Colonic mucosa (tissue), 4 donors: Measurements from ENCODE around the gene MED9. TPM values are rescaled to one million over a fixed set of nuclear protein-coding genes. Genes with fewer than 3 reads are reported as not detected.

ENCODE experiments used
- DNase-seq: peaks from one replicate; pipeline ENCODE4 v3.0.0-alpha.2; 2020
- H3K27ac ChIP-seq: fragments of 200-600 bp; one replicate; pipeline ENCODE4 v1.8.0; 2021
- H3K27me3 ChIP-seq: fragments of 200-600 bp; one replicate; pipeline ENCODE4 v1.8.0; 2021
- H3K36me3 ChIP-seq: fragments of 200-600 bp; one replicate; pipeline ENCODE4 v1.8.0; 2021
- H3K4me1 ChIP-seq: fragments of 200-600 bp; one replicate; pipeline ENCODE4 v1.8.0; 2021; ENCODE audit warnings: mild to moderate bottlenecking
- H3K4me3 ChIP-seq: fragments of 200-600 bp; one replicate; pipeline ENCODE4 v1.8.0; 2021
- H3K9ac ChIP-seq, 2 donors: one replicate each; pipeline ENCODE4 v1.7.0; 2013; ENCODE audit warnings: control low read depth in 2 of 2, low read depth in 2 of 2, low read length in 2 of 2
- H3K9me3 ChIP-seq: fragments of 200-600 bp; one replicate; pipeline ENCODE4 v1.8.0; 2021
- CTCF ChIP-seq: fragments of 200-600 bp; IDR thresholded peaks from one replicate; pipeline ENCODE4 v1.8.0; 2022; ENCODE audit warnings: antibody characterized with exemption, mild to moderate bottlenecking
- intact Hi-C: fragments of 100-400 bp; cut with DNase I; formaldehyde crosslinking; loops from one replicate; pipeline ENCODE4 v1.14.1; 2022
- total RNA-seq, 2 donors: library from RNA; stranded (reverse); fragmentation: NEBNext Ultra II Directional in 1 of 2; extraction: Animal tissue kit (Norgen Biotek cat#: 25700) in 1 of 2; gene quantifications; one replicate each; pipeline ENCODE4 v1.2.1, GENCODE V29; 2021
- donor health status: healthy.
- donor health status: DM: no; HTN: no; CAD: no.
- donor health status: DM: no; HTN: no; CAD: no.

MED9 gene
- total RNA-seq, 2 donors from 2014 or later: 15.3 to 23.8 TPM

DNA sequence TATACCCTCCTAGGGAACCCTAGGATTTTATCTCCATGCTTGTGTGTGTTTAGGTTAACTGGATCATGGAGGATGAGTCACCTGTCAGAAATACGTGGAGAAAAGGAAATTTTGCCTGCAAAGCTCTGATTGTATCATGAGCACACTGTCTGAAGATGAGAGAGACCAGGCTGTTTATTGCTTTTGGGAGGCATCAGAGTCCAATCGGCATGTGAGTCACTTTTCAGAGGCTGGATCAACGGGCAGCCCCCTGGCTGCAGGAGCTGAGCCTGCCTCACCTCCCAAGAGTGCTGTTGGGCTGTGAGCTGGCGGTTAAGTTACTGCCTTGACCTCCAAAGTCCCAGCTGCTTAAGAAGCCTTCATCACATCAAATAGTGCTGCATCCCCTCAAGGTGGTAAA, 41.5 kb upstream of the MED9 start:
- no peak overlapping the region for H3K9ac ChIP-seq
- TF ChIP-seq CTCF: no peak
- intact Hi-C loops: loop anchor here (5.0 kb wide), 1 partner anchor 73 kb away; no protein-coding TSS in a partner anchor
- no peaks in the 10 kb centered on the region for H3K4me1 ChIP-seq
- H3K4me3 ChIP-seq: no peak overlapping the region
- no peaks in the 10 kb centered on the region for H3K36me3 ChIP-seq
- no peaks in the 10 kb centered on the region for H3K9me3 ChIP-seq
- H3K27me3 ChIP-seq: no peaks in the 10 kb centered on the region
- no peak for DNase-seq
- no peak overlapping the region for H3K27ac ChIP-seq

- DNase-seq: no peak
- Histone ChIP-seq H3K27me3 (no peaks in the 10 kb centered on the region), H3K4me3 (no peak overlapping the region), H3K4me1 (no peaks in the 10 kb centered on the region), H3K9me3 (no peaks in the 10 kb centered on the region), H3K9ac (no peak overlapping the region), H3K27ac (no peak overlapping the region), H3K36me3 (no peaks in the 10 kb centered on the region)
- no peak for TF ChIP-seq CTCF
- intact Hi-C loops: loop anchor here (5.0 kb wide), 1 partner anchor 75 kb away; no protein-coding TSS in a partner anchor
Observed at GRCh38 chr17:17437461-17437860, 39.3 kb upstream of the MED9 start.

- DNase-seq: no peak
- Histone ChIP-seq H3K9me3 (no peaks in the 10 kb centered on the region), H3K36me3 (no peaks in the 10 kb centered on the region), H3K4me3 (no peak overlapping the region), H3K4me1 (no peaks in the 10 kb centered on the region), H3K27me3 (no peaks in the 10 kb centered on the region), H3K9ac (no peak overlapping the region), H3K27ac (no peak overlapping the region)
- intact Hi-C loops: loop anchor here (5.0 kb wide), 1 partner anchor 76 kb away; no protein-coding TSS in a partner anchor
- TF ChIP-seq CTCF: no peak
Observed at GRCh38 chr17:17437893-17438292, 38.9 kb upstream of the MED9 start.

GRCh38 chr17:17440010-17440843, 36.6 kb upstream of the MED9 start:
- intact Hi-C loops: no loop called here
- Histone ChIP-seq H3K4me3 (no peak overlapping the region), H3K4me1 (no peaks in the 10 kb centered on the region), H3K36me3 (no peaks in the 10 kb centered on the region), H3K9me3 (no peaks in the 10 kb centered on the region), H3K27ac (no peak overlapping the region), H3K9ac (no peak overlapping the region), H3K27me3 (no peaks in the 10 kb centered on the region)
- peak; percentile 69 for TF ChIP-seq CTCF
- DNase-seq: peak; percentile 77

DNA sequence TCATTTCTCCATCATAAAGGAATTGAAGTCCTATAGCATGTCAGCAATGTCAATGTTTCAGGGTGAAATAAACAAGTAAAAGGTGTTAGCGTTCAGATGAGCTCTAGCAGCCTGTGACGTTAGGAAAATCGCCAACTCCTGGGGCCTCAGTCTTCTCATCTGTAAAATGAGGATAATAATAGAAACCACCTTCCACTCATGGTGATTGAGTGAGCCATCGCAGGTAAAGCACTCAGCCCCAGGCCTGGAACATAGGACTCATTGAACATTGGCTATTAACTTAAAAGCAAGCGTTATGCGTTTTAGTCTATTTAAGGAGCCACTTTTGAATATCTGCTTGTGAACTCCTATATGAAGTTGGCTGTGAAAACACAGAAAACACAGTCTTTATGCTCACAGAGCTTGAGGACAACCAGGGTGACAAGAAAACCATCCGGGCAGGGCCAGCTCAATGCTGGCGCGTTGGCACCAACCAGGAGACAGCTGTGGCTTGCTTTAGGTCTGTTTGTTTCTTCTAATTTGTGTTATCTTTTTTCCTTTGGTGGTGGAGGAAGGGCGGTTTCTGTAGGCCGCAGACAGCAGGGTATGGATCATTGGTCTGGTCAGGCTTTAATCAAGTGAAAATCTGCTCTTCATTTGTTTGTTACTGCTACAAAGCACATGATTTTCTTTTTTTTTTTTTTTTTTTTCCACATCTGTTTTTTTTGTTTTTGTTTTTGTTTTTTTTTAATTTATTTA, 35.7 kb upstream of the MED9 start:
- DNase-seq: no peak
- intact Hi-C loops: no loop called here
- no peak overlapping the region for H3K9ac ChIP-seq

More for the DNA sequence above, 35.7 kb upstream of the MED9 start:
- Histone ChIP-seq H3K4me1 (no peaks in the 10 kb centered on the region), H3K27me3 (no peaks in the 10 kb centered on the region), H3K4me3 (no peak overlapping the region), H3K9me3 (no peaks in the 10 kb centered on the region), H3K36me3 (no peaks in the 10 kb centered on the region), H3K27ac (no peak overlapping the region)
- no peak for TF ChIP-seq CTCF
